ENCODE results near the gene APOL1.

DNA sequence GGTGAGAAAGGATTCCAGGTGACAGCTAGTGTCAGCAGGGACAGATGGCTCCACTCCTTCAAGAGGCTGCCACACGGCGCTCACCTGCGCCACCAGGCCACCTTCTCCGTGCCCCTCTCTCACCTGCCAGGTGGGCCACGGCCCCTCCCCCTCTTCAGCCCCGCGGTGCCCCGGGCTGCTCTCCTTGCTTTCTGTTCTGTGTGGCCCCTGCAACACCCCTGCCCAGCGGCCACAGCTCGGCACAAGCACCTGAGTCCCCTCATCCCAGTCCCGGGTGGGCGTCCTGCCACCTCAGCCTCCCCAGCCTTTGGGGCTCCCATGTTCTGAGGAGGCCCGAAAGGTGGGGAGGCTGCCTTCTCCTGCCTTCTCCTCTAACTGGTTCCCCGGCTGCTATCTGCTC is 46.4 kb downstream of the APOL1 start:
- TF ChIP-seq POLR2AphosphoS5 (IDR thresholded peaks at IDR 0.05; ENCODE audit: insufficient read depth, low read depth, low read length) (no peak), JUN (IDR thresholded peaks at IDR 0.05; ENCODE audit: borderline replicate concordance, insufficient read depth, insufficient read length, low read depth) (no peak), EZH2 (IDR thresholded peaks at IDR 0.05; ENCODE audit: borderline replicate concordance, low read depth, low read length, severe bottlenecking) (no peak), MYC (IDR thresholded peaks at IDR 0.05; ENCODE audit: low read depth, low read length) (no peak), POLR2A (IDR thresholded peaks at IDR 0.05; ENCODE audit: low read depth, low read length) (no peak)
- TF ChIP-seq, protein P1, sequence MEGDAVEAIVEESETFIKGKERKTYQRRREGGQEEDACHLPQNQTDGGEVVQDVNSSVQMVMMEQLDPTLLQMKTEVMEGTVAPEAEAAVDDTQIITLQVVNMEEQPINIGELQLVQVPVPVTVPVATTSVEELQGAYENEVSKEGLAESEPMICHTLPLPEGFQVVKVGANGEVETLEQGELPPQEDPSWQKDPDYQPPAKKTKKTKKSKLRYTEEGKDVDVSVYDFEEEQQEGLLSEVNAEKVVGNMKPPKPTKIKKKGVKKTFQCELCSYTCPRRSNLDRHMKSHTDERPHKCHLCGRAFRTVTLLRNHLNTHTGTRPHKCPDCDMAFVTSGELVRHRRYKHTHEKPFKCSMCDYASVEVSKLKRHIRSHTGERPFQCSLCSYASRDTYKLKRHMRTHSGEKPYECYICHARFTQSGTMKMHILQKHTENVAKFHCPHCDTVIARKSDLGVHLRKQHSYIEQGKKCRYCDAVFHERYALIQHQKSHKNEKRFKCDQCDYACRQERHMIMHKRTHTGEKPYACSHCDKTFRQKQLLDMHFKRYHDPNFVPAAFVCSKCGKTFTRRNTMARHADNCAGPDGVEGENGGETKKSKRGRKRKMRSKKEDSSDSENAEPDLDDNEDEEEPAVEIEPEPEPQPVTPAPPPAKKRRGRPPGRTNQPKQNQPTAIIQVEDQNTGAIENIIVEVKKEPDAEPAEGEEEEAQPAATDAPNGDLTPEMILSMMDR (IDR thresholded peaks at IDR 0.05; ENCODE audit: extremely low read depth in 1 of 2, insufficient read depth in 1 of 2, low read depth in 1 of 2, low read length in 2 of 2), result no peak
- TF ChIP-seq, protein P2, sequence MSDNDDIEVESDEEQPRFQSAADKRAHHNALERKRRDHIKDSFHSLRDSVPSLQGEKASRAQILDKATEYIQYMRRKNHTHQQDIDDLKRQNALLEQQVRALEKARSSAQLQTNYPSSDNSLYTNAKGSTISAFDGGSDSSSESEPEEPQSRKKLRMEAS (IDR thresholded peaks at IDR 0.05; ENCODE audit: insufficient read depth, insufficient read length), result no peak
